SK-N-SH treated with all-trans-retinoic acid at 6 μM for 48 hours (cell line): Measurements from ENCODE around the gene LMOD3.

Experiments
- ATAC-seq: fragments of 200-7000 bp; cut with Tn5 transposase; 3 replicates; pipeline ENCODE4 v1.9.1; 2020; ENCODE audit warnings: mild to moderate bottlenecking, moderate library complexity
- ARNTL ChIP-seq: fragments of 450-650 bp; formaldehyde crosslinking; IDR thresholded peaks from 2 replicates; pipeline ENCODE4 v1.5.0; 2020; ENCODE audit warnings: low read depth, mild to moderate bottlenecking, moderate library complexity, borderline replicate concordance
- BACH2 ChIP-seq: fragments of 250-450 bp; sonication (Bioruptor Pico); IDR thresholded peaks from 2 replicates; pipeline ENCODE4 v1.9.0; 2021; ENCODE audit warnings: mild to moderate bottlenecking, borderline replicate concordance
- CREB5 ChIP-seq: fragments of 250-450 bp; sonication (Bioruptor Pico); IDR thresholded peaks from 2 replicates; pipeline ENCODE4 v1.5.1; 2020; ENCODE audit warnings: low read depth, mild to moderate bottlenecking, moderate library complexity
- CSDC2 ChIP-seq: fragments of 250-450 bp; sonication (Bioruptor Pico); IDR thresholded peaks from 2 replicates; pipeline ENCODE4 v1.5.0; 2020; ENCODE audit warnings: mild to moderate bottlenecking, moderate library complexity
- CSRNP3 ChIP-seq: fragments of 250-450 bp; sonication (Bioruptor Pico); IDR thresholded peaks from 2 replicates; pipeline ENCODE4 v1.5.1; 2021; ENCODE audit warnings: mild to moderate bottlenecking, moderate library complexity
- ESRRG ChIP-seq: fragments of 250-450 bp; sonication (Bioruptor Pico); IDR thresholded peaks from 2 replicates; pipeline ENCODE4 v1.6.1; 2021; ENCODE audit warnings: mild to moderate bottlenecking
- GLIS3 ChIP-seq: fragments of 250-450 bp; sonication (Bioruptor Pico); IDR thresholded peaks from 2 replicates; pipeline ENCODE4 v1.5.0; 2020; ENCODE audit warnings: mild to moderate bottlenecking, moderate library complexity
- PATZ1 ChIP-seq: fragments of 250-450 bp; sonication (Bioruptor Pico); IDR thresholded peaks from 2 replicates; pipeline ENCODE4 v1.8.0; 2020; ENCODE audit warnings: mild to moderate bottlenecking, moderate library complexity, borderline replicate concordance
- POU6F1 ChIP-seq: fragments of 250-450 bp; sonication (Bioruptor Pico); IDR thresholded peaks from 2 replicates; pipeline ENCODE4 v1.8.0; 2021; ENCODE audit warnings: low read depth, mild to moderate bottlenecking, moderate library complexity, borderline replicate concordance
- PPARA ChIP-seq: fragments of 250-450 bp; sonication (Bioruptor Pico); IDR thresholded peaks from 2 replicates; pipeline ENCODE4 v1.5.0; 2020; ENCODE audit warnings: mild to moderate bottlenecking, borderline replicate concordance
- RARB ChIP-seq: fragments of 250-450 bp; sonication (Bioruptor Pico); IDR thresholded peaks from 2 replicates; pipeline ENCODE4 v1.8.0; 2021; ENCODE audit warnings: mild to moderate bottlenecking, moderate library complexity
- SNAI2 ChIP-seq: fragments of 250-450 bp; sonication (Bioruptor Pico); IDR thresholded peaks from 2 replicates; pipeline ENCODE4 v1.5.0; 2020; ENCODE audit warnings: mild to moderate bottlenecking, moderate library complexity
- TCF4 ChIP-seq: fragments of 250-450 bp; sonication (Bioruptor Pico); IDR thresholded peaks from 2 replicates; pipeline ENCODE4 v1.8.0; 2021; ENCODE audit warnings: mild to moderate bottlenecking, moderate library complexity, borderline replicate concordance
- TOX ChIP-seq: fragments of 250-450 bp; sonication (Bioruptor Pico); IDR thresholded peaks from 2 replicates; pipeline ENCODE4 v1.8.0; 2021; ENCODE audit warnings: mild to moderate bottlenecking, moderate library complexity, borderline replicate concordance
- TSHZ2 ChIP-seq: fragments of 250-450 bp; sonication (Bioruptor Pico); IDR thresholded peaks from 2 replicates; pipeline ENCODE4 v1.5.0; 2020; ENCODE audit warnings: mild to moderate bottlenecking, moderate library complexity
- ZC3H10 ChIP-seq: fragments of 250-450 bp; sonication (Bioruptor Pico); IDR thresholded peaks from 2 replicates; pipeline ENCODE4 v1.5.1; 2021; ENCODE audit warnings: mild to moderate bottlenecking, moderate library complexity
- ZFP3 ChIP-seq: fragments of 250-450 bp; sonication (Bioruptor Pico); IDR thresholded peaks from 2 replicates; pipeline ENCODE4 v1.5.0; 2020; ENCODE audit warnings: mild to moderate bottlenecking, moderate library complexity
- ZFP30 ChIP-seq: fragments of 450-650 bp; formaldehyde crosslinking; IDR thresholded peaks from 2 replicates; pipeline ENCODE4 v1.5.0; 2022; ENCODE audit warnings: mild to moderate bottlenecking, moderate library complexity
- ZNF565 ChIP-seq: fragments of 450-650 bp; formaldehyde crosslinking; conservative IDR thresholded peaks from 2 replicates; pipeline ENCODE4 v1.5.0; 2020; ENCODE audit warnings: low read depth, mild to moderate bottlenecking, moderate library complexity
- ZNF70 ChIP-seq: fragments of 450-650 bp; formaldehyde crosslinking; IDR thresholded peaks from 2 replicates; pipeline ENCODE4 v1.5.0; 2020; ENCODE audit warnings: mild to moderate bottlenecking, moderate library complexity
- ZNF8 ChIP-seq: fragments of 450-650 bp; formaldehyde crosslinking; IDR thresholded peaks from 2 replicates; pipeline ENCODE4 v1.5.0; 2020; ENCODE audit warnings: mild to moderate bottlenecking, moderate library complexity

Gene LMOD3

GRCh38 chr3:69129531-69129930 lies 7.1 kb upstream of the LMOD3 start:
- TF ChIP-seq ZFP30 (CRISPR knock-in tag) (no peak), CSRNP3 (CRISPR knock-in tag) (no peak), ZFP3 (no peak), ZNF565 (CRISPR knock-in tag) (no peak), ESRRG (no peak), SNAI2 (CRISPR knock-in tag) (no peak), TSHZ2 (CRISPR knock-in tag) (no peak), POU6F1 (no peak), CREB5 (no peak), ZNF8 (CRISPR knock-in tag) (no peak), RARB (CRISPR knock-in tag) (no peak), ZC3H10 (CRISPR knock-in tag) (no peak), PPARA (CRISPR knock-in tag) (no peak), ZNF70 (no peak), TOX (CRISPR knock-in tag) (no peak), ARNTL (no peak)
- no peak for ATAC-seq

- no peak for ATAC-seq
- TF ChIP-seq TOX (CRISPR knock-in tag) (no peak), ZNF8 (CRISPR knock-in tag) (no peak)
Observed at GRCh38 chr3:69128509-69128908, 6.1 kb upstream of the LMOD3 start.

- ATAC-seq = no peak
- TF ChIP-seq ZFP30 (CRISPR knock-in tag) = no peak
- TF ChIP-seq CREB5 = no peak
- TF ChIP-seq SNAI2 (CRISPR knock-in tag) = no peak
- no peak for TF ChIP-seq GLIS3
- TF ChIP-seq RARB (CRISPR knock-in tag) = no peak
- no peak for TF ChIP-seq PATZ1 (CRISPR knock-in tag)
Observed at GRCh38 chr3:69126999-69127398, 4.6 kb upstream of the LMOD3 start.

GRCh38 chr3:69126216-69126615 lies 3.8 kb upstream of the LMOD3 start:
- ATAC-seq = no peak
- TF ChIP-seq PPARA (CRISPR knock-in tag) (no peak), CSRNP3 (CRISPR knock-in tag) (no peak), TCF4 (CRISPR knock-in tag) (no peak), CSDC2 (CRISPR knock-in tag) (no peak), GLIS3 (no peak), BACH2 (CRISPR knock-in tag) (no peak), ESRRG (no peak), TSHZ2 (CRISPR knock-in tag) (no peak), ZFP3 (no peak), ZNF565 (CRISPR knock-in tag) (no peak), ZFP30 (CRISPR knock-in tag) (no peak)
